ENCODE measurements around the gene LAD1.

Gene LAD1

DNA sequence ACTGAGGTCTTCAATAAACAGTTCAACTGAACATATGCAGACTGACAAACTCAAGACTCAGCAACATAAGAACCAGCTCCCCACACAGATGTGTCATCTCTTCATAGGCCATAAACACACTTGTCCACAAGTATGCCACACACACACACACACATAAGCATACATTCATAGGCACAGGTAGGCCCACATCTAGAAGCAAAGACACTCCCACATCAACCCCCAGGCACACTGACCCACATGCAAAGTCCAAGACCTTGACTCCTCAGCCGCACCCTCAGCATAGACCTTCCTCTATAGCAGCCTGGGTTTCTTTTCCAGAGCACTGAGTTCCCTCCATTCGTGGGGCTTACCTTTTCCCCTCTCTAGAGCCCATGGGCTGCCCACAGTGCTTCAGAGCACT lies 1.4 kb downstream of the LAD1 start:
- no peak for DNase-seq
- in situ Hi-C loops (cut with MboI; ENCODE audit: low pct_unique_long_range_greater_than_20kb, low sequenced_read_pairs): no loop called here

DNA sequence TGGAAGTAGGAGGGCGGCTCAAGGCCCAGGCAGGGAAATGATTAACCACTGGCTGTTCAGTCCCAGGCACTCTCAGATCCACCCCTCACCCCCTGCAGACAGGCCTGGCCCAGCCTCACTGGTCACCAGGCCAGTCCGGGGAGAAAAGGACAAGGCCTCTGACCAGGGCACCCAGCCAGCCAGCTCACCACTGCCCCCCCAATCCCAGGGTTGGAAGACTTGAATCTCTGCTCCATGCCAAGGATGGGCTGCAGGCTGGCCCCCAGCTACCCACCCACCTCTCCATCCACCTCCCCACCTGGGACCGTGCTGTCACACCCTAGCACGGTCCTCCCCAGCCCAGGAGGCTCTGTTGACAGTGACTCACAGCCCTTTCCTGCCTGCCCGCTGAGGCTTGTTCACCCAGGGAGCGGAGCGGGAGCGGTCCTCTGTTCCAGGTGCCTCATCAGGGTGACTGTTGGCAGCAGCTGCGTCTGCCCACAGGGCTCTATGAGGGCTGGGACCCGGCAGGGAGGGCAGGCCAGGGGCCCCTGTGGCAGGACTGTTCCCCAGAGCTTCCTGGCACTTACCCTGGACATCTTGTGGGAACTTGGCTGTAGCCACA lies 2.2 kb downstream of the LAD1 start:
- DNase-seq: no peak
- in situ Hi-C loops (cut with MboI; ENCODE audit: low pct_unique_long_range_greater_than_20kb, low sequenced_read_pairs): no loop called here

DNA sequence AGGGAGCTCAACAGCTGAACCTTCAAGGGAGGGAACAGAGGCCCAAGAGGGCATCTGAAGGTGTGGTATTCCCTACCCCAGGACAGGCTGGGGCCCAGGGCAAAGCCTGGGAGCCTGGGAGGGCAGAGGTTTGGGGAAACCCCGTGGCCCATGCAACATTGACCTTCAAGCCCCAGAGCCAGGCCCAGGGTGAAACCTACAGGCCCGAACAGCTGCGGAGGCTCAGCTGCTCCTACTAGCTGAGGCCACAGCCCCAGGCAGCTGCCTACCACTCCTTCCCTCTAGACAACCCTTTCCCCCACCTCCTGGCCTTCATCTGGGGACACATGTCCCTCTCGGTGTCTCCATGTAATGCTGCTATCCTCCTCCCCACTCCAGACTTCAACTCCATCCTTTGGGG lies 3.2 kb downstream of the LAD1 start:
- in situ Hi-C loops (cut with MboI; ENCODE audit: low pct_unique_long_range_greater_than_20kb, low sequenced_read_pairs): no loop called here
- no peak for DNase-seq

DNA sequence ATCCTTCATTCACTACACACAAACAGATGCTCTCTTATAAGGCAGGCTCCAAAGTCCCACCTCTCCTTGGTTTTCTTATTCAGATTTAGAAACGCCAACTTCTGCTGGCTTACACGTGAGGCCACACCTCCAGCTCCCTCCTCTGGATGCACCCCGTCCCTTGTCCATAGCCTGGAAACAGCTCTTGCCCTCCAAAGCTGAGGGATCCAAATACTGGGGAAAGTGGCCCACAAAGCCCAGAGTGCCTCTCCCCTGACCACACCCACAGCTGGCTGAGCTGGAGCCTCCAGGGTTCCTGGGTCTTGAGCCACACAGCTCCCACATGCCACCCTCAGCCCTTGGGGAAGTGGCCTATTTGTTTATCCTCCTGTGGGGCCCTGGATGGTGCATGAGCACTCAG lies 4.5 kb downstream of the LAD1 start:
- no peak for DNase-seq
- in situ Hi-C loops (cut with MboI; ENCODE audit: low pct_unique_long_range_greater_than_20kb, low sequenced_read_pairs): no loop called here

DNA sequence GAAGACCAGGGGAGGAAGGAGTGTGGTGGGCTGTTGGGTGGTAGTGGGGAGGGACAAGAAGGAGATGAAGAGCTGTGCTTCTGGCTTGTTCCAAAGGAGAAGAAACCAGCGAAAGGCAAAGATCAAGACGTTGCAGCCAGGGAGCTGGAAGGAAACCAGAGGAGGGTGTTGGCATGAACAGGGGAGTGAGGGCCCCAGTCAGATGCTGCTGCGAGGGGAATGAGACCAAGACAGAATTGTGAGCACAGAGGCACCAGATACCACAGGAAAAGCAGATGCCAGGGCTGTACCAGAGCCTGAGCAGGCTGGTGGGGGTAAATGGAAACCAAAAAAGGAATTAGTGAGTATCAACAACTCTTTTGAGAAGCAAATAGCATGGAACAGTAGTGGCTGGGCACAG lies 6.0 kb downstream of the LAD1 start:
- DNase-seq: no peak
- in situ Hi-C loops (cut with MboI; ENCODE audit: low pct_unique_long_range_greater_than_20kb, low sequenced_read_pairs): no loop called here

DNA sequence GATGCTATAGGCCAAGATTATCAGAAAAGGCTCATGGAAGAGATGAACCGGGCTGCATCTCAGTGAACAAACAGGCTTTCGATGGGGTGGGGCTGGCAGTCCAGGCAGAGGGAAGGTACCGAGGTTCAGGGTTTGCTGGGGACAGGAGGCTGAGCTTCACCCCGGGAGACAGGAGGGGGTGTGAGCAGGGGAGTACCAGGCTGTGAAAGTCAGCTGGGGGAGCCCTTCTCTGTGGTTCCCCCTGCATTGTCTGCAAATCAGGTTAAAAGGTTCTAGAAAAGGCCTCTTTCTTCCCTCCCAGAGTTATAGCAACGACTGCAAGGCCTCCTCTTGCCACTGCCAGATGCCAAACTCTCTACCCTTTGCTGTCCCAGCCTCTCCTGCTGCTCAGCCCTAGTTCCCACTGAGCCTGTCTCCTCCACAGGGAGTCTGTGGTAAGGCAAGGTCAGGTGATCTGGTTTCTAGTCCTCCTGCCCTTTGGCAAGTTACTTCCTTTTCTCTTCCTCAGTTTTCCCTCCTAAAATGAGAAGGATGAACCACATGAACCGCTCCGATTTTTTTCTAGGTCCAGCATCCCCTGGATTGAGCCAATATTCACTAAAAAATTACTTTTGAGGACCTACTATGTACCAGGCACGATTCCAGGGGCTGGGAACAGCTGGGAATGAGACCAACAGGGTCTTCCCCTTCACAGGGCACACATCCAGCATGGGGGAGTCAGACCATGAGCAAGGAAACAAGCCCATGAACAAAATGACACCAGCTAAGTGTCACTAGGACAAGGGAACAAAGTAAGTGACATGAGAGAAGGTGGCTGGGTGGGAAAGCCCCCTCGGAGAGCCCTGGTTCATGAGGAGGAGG lies 7.2 kb downstream of the LAD1 start:
- in situ Hi-C loops (cut with MboI; ENCODE audit: low pct_unique_long_range_greater_than_20kb, low sequenced_read_pairs): no loop called here
- DNase-seq: no peak

DNA sequence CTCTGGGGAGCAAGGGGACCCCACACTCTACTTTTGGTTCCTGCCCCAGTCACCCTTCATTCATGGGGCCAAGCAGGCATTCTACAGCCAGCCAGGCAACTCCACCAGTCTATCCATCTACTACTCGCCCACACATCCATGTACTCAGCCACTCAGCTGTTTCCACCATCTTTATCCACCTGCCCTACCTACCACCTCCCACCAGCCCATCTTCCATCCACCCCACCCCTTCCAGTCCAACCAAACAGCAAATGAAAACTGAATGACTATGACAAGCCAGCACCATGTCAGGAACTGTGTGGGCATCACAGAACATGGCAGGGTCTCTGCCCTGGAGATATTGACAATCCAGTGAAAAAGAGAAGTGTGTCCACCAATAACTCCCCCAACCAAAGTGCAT lies 7.9 kb downstream of the LAD1 start:
- DNase-seq: no peak
- in situ Hi-C loops (cut with MboI; ENCODE audit: low pct_unique_long_range_greater_than_20kb, low sequenced_read_pairs): no loop called here

DNA sequence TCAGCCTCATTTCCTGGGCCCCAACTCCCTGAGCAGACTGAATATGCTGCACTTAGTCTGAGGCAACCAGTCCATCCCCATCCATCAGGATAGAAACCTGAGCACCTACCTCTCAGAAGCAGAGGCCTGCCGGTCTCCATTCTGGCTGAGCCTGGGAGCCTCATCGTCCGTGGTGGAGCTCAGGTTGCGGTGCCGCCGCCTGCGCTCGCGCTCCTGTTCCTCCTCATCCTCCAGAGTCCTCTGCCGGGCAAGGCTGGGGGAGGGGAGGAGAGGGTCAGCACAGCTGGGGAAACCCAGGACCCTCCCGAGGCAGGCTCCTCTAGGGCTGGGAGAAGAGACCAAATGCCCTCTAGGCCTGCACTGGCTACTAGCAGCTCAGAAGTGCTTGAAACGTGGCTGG lies 10.1 kb downstream of the LAD1 start:
- no peak for DNase-seq
- in situ Hi-C loops (cut with MboI; ENCODE audit: low pct_unique_long_range_greater_than_20kb, low sequenced_read_pairs): no loop called here

DNA sequence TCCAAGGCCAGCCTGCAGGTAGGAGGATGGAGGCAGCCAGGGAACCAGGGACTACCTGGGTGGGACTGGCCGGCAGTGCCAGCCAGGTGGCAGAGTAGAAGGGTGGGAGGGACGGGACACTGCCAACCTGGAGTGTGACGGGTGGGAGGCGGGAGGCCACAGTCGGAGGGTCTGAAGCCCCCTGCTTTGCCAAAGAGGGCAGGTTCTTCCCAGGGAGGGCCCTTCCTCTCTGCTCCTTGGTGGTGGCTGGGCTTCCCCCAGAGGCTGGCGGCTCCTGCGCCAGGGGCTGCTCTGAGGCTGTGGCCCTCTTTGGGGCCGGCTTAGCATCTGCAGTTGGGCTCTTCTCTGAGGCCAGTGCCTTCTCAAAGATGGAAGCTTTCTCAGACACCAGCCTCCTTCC lies 12.9 kb downstream of the LAD1 start:
- DNase-seq: no peak
- in situ Hi-C loops (cut with MboI; ENCODE audit: low pct_unique_long_range_greater_than_20kb, low sequenced_read_pairs): no loop called here

DNA sequence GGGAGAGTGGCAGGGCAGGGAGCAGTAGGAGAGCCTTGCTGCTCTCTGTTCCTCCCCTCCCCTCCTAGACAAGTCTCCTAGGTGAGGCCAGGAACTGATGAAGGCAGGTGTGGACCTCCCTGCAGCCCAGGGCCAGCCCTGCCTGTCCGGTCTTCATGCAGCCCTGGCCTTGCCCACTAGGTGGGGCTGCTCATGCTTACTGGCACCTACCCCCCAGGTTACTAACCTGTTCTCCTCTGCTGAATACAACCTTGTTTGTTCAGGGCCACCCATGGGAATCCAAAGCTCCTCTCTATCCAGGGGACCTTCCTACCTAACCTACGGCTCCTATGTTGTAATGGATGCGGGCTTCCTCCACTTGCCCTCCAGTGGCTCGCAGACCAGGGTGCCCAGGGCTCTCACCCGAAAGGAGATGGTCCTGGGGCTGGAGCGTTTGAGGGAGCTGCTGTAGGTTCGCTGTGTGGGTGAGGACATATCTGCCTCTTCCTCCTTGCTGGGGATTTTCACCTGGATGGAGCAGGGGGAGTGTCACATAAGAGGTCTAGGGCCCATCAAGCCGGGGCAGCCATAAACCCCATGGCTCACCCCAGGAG lies 13.7 kb downstream of the LAD1 start:
- DNase-seq: peak; percentile 50
- in situ Hi-C loops (cut with MboI; ENCODE audit: low pct_unique_long_range_greater_than_20kb, low sequenced_read_pairs): no loop called here

DNA sequence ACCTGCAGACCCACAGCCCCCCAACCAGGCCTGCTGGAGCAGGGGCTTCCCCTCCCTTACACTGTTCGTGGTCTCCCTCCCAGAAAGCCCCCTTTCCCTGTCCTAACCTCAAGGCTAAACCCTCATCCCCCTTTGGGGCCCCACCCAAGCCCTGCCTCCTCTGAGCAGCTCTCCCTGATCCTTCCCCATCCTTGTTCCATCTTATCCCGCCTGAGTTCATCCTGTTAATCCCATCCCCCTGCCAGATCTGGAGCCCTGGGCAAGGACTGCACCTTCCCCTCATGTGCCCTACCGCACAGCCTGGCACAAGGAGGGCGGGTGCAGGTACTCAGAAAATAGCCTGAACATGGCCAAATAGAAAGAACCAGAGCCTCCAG lies 14.7 kb downstream of the LAD1 start:
- in situ Hi-C loops (cut with MboI; ENCODE audit: low pct_unique_long_range_greater_than_20kb, low sequenced_read_pairs): no loop called here
- DNase-seq: no peak

DNA sequence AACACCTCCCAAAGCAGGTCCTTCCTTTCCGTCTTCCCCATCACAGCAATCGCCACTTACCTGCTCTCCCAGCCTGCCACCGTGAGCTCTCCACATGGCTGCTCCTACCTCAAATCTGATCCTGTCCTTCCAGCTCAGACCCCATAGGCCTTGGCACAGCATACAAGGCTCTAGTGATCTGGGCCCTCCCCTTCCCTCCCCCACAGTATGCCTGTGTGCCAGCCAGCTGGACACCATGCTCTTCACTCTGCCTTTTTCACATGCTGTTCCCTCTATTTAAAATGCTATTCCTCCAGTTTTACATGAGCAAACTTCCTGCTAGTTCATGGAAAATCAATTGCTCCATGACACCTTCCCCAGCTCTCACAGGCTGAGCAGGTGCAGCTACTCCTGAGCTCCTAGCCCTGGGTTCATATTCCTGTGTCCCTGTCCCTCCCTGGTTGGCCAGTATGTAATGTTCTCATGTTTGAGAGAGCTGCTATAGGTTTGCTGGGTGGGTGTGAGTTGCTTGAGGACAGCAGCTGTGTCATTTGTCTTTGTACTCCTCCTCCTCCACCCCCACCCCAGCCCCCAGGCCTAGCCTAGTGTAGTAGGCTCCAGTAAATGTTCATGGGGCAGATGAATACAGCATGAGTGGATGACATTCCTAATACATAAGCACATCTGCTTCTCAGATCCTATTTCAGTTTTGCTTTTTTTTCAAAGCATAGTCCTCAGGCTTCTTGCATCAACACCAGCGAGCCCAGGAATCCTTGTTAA lies 15.3 kb downstream of the LAD1 start:
- in situ Hi-C loops (cut with MboI; ENCODE audit: low pct_unique_long_range_greater_than_20kb, low sequenced_read_pairs): no loop called here
- DNase-seq: no peak

DNA sequence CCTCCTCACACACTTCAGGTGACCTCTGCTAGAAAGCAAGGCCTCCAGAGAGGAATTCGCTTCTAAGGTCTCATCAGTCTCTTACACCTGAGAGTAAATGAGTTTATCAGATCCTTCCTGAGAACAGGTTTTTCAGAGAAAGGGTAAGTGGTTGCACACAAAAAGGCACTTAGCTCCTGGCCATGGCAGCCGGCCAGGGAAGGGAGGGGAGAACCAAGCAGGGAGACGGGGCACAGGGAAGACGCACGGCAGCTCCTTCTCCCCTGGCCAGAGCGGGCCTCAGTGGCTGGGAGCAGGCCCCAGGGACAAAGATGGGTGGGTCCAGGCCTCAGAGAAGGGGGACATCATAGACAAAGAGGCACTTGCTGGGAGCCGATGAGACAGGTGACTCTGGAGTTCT lies 18.0 kb downstream of the LAD1 start:
- no peak for DNase-seq
- in situ Hi-C loops (cut with MboI; ENCODE audit: low pct_unique_long_range_greater_than_20kb, low sequenced_read_pairs): no loop called here

DNA sequence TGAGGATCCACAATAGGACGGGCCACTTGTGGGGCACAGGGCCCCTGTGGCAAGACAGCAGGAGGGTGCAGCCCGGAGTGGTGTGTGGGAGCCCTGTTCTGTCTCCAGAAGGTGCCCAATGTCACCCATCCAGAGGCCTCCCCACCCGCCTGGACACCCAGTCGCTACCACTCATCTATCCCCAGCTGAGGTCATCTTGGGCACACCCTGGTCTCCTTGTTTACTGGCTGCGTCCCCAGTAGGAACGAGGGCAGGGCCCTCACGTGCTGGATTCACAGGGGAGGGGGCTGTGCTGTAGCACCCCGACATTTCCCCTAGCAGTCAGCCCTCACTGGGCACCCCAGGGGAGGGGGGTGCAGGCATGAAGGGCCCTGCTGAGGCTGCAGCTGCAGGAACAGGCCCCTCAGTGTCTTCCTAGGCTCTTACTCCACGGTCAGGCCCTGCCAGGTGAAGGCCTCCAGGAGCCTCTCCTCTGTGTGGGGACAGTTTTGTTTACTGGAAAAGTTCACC lies 19.3 kb downstream of the LAD1 start:
- in situ Hi-C loops (cut with MboI; ENCODE audit: low pct_unique_long_range_greater_than_20kb, low sequenced_read_pairs): no loop called here
- no peak for DNase-seq

DNA sequence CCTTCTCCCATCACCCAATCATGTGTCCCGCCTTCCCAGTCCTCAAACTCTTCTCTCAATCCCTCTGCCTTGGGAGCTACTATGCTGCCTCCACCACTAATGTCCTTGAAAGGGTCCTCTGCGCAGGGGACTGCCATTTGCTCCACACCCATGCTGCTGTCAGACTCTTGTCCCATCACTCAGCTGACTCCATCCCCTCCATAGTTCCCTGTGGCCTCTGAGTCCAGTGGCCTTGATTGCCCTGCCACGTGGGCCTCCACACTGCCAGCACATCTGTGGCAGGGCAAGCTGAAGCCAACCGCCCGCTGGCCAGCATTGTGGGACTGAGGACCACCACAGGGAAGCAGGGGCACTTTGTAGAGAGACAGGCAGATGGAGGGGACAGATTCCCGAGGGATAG lies 20.3 kb downstream of the LAD1 start:
- DNase-seq: no peak
- in situ Hi-C loops (cut with MboI; ENCODE audit: low pct_unique_long_range_greater_than_20kb, low sequenced_read_pairs): no loop called here

DNA sequence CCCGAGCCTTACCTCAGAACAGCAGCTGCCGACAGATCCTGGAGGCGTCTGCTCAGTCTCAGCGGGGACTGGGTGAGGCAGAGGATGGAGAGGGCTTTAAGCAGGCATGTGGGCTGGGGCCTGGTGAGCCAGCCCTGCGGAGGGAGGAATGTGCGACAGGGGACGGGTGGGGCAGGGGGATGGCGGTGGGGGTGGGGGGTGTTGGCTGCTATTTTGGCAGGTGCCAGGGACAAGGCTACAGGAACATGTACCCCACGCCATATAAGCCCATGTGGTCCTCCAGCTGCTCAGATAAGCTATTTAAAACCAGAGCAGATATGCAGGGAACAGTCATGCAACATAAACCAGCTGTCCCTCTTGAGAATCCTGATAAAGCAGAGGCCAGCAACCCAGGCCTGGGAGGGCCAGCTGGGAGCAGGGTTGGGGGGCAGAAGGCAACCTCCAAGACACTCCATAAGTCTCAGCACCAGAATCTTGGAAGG lies 21.5 kb downstream of the LAD1 start, which contains the start of gene TNNT2:
Gene TNNT2 (minus strand): TSS at position 70 of the 482 bp plus-strand sequence. CDS start 4,426 bp downstream, outside the sequence.
- in situ Hi-C loops (cut with MboI; ENCODE audit: low pct_unique_long_range_greater_than_20kb, low sequenced_read_pairs): no loop called here
- DNase-seq: no peak

DNA sequence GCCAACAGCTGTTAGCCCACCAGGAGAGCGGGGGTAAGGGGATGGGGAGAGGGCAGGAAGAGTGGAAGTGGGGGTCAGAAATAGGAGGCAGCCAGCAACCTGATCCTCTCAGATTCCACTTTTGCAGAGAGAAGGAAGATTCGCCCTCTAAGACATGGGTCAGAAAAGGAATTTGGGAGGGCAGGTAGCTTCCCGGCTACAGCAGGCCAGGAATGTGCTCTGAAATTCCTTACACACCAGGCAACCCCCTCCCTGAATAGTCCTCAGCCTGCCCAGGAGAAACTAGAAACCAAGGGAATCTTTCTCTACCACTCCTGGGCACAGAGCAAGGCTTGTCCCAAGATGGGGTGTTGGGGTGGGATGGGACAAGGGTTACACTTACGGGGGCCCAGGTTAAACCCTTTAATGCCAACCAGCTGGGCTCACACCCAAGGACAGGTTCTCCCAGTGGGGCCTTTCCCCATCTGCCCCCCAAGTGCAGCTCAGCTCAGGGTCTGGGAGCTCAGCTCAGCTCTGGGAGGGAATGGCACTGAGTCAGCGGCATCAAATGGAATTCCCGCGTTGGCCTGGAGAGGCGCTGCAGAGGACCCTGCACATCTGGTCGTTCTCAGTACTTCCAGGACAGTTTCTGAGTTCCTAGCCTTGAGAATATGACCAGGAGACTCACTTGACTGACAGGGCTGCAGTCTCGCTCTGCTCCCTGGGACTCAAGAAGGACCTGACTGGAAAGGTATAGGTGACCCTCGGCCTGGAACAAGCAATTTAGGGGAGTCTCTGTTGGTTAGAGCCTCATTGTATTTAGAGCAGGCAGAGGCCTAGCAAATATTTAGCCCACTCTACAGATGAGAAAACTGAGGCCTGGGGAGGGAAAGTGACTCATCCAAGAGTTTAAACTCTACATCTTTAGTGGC lies 22.4 kb downstream of the LAD1 start:
- DNase-seq: peak; percentile 51
- in situ Hi-C loops (cut with MboI; ENCODE audit: low pct_unique_long_range_greater_than_20kb, low sequenced_read_pairs): no loop called here

DNA sequence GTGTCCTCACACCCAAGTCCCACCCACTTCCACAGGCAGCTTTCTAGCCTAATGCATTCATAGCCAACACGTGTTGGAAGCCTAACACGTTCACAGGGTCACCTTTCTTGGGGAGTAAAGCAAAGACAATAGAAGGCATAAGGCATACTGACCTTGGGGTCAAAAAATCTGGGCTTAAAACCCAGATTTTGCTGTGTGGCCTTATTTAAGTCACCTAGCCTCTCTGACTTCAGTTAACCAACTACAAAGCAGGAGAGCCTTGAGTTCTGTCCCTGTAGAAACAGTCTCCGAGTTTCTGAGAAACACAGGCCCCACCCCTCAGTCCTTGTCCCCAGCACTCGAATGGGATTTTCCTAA lies 23.0 kb downstream of the LAD1 start:
- in situ Hi-C loops (cut with MboI; ENCODE audit: low pct_unique_long_range_greater_than_20kb, low sequenced_read_pairs): no loop called here
- no peak for DNase-seq

DNA sequence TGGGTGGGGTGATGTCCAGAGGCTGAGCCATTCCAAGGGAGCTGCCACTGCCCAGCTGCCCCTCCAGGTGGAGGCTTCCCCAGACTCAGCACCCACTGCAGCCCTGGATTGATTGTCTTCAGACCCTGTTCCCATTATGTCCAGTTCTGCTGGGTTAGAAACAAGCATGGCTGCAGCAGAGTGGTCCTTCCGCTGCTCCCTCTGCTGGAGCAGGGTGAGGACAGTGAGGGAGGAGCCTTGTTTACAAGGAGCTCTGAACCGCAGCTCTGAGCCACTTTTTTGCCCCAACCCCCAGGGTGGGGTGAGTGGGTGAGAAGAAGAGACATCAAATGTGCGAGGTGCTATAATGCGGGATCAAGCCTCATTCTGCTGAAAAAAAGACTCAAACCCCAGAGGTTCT lies 24.0 kb downstream of the LAD1 start:
- no peak for DNase-seq
- in situ Hi-C loops (cut with MboI; ENCODE audit: low pct_unique_long_range_greater_than_20kb, low sequenced_read_pairs): no loop called here

Measured in KBM-7 (cell line).